K562 (cell line): Measurements from ENCODE around the gene SDHAF4. TPM values are rescaled to one million over a fixed set of nuclear protein-coding genes. Genes with fewer than 3 reads are reported as not detected.

Experiments used
- ATAC-seq: fragments of 200-7000 bp; cut with Tn5 transposase; 3 replicates; pipeline ENCODE4 v1.9.1; 2020; ENCODE audit warnings: moderate library complexity
- BruUV-seq: library from RNA; stranded (reverse); fragments of 400-500 nt; replicated peaks from 2 replicates; lab custom pipeline; 2021; lab: Mats Ljungman, UMichigan
- CTCF ChIA-PET: fragments of 300-600 bp; formaldehyde crosslinking; extraction: SDS; loops from one replicate; lab custom pipeline; 2021; ENCODE audit warnings: low intra/inter-chr PET ratio; lab: Yijun Ruan, JAX
- POLR2A ChIA-PET: fragments of 300-600, 350-650 bp; sonication (Branson Sonifier 250); formaldehyde crosslinking; extraction: SDS; loops from one replicate; lab custom pipeline; 2021; ENCODE audit warnings: antibody characterized with exemption, inconsistent platforms; lab: Yijun Ruan, JAX
- DNase-seq, 4 experiments: peaks; one replicate each; pipeline versions ENCODE4 v3.0.0 to v3.0.0-alpha.2; 2011 to 2018; ENCODE audit warnings: low spot score in 3 of 4, mixed read lengths in 3 of 4; ENCODE audit errors: extremely low read depth in 1 of 4
- FAIRE-seq: peaks from 2 replicates; lab custom pipeline; 2011; peaks lifted over from hg19 to GRCh38; lab: Jason Lieb, UNC
- H2AFZ ChIP-seq: 2 replicates; pipeline ENCODE4 v1.6.0; 2011; ENCODE audit warnings: low read depth, low read length, control low read depth, inconsistent platforms
- H3K27ac ChIP-seq: fragments of 200-600 bp; 3 replicates; pipeline ENCODE4 v1.8.0; 2011; ENCODE audit warnings: low read depth, mild to moderate bottlenecking, control low read depth, inconsistent platforms, low read length, moderate library complexity, mixed read lengths; ENCODE audit errors: extremely low read depth
- H3K27me3 ChIP-seq, 2 experiments: fragments of 300-600 bp in 1 of 2; 2 replicates in 1 of 2; 3 replicates in 1 of 2; pipeline versions ENCODE4 v1.6.0 to v1.8.0; 2011; ENCODE audit warnings: inconsistent platforms in 2 of 2, low read length in 2 of 2, mild to moderate bottlenecking in 1 of 2, mixed read lengths in 1 of 2, moderate library complexity in 1 of 2; ENCODE audit not compliant: control insufficient read depth in 2 of 2, insufficient read depth in 2 of 2
- H3K36me3 ChIP-seq: fragments of 300-600 bp; 3 replicates; pipeline ENCODE4 v1.8.0; 2011; ENCODE audit warnings: mild to moderate bottlenecking, low read length, inconsistent platforms; ENCODE audit not compliant: control insufficient read depth, insufficient read depth
- H3K4me1 ChIP-seq, 2 experiments: fragments of 200-600 bp in 1 of 2; replicated peaks in 1 of 2; 2 replicates in 1 of 2; 3 replicates in 1 of 2; pipeline versions ENCODE4 v1.5.1 to v1.8.0; 2011; ENCODE audit warnings: inconsistent platforms in 2 of 2, low read length in 2 of 2, mild to moderate bottlenecking in 1 of 2, mixed read lengths in 1 of 2, moderate library complexity in 1 of 2; ENCODE audit not compliant: control insufficient read depth in 2 of 2, insufficient read depth in 2 of 2
- H3K4me2 ChIP-seq: 2 replicates; pipeline ENCODE4 v1.6.1; 2011; ENCODE audit warnings: low read length, control low read depth, inconsistent platforms, mixed read lengths; ENCODE audit not compliant: insufficient read depth
- H3K4me3 ChIP-seq: fragments of 200-600 bp; sonication (generic), shearing (Covaris generic); 2 replicates; pipeline ENCODE4 v1.5.1; 2016; ENCODE audit warnings: control low read depth, inconsistent platforms
- H3K79me2 ChIP-seq: fragments of 200-600 bp; 3 replicates; pipeline ENCODE4 v1.8.0; 2011; ENCODE audit warnings: low read length, inconsistent platforms; ENCODE audit not compliant: control insufficient read depth, insufficient read depth
- H3K9ac ChIP-seq, 2 experiments: 2 replicates each; pipeline versions ENCODE4 v1.6.0 to v1.6.1; 2011; ENCODE audit warnings: low read depth in 2 of 2, low read length in 2 of 2, control low read depth in 1 of 2, inconsistent platforms in 1 of 2, mild to moderate bottlenecking in 1 of 2, mixed read lengths in 1 of 2; ENCODE audit not compliant: insufficient read depth in 1 of 2
- H3K9me1 ChIP-seq: one replicate; pipeline ENCODE4 v1.6.0; 2011; ENCODE audit warnings: inconsistent platforms, mild to moderate bottlenecking, low read length, moderate library complexity; ENCODE audit not compliant: control insufficient read depth, insufficient read depth
- H3K9me3 ChIP-seq: replicated peaks from 2 replicates; pipeline ENCODE4 v1.5.1; 2011; ENCODE audit warnings: low read depth, low read length, inconsistent platforms; ENCODE audit not compliant: control insufficient read depth, insufficient read depth
- H4K20me1 ChIP-seq: replicated peaks from 2 replicates; pipeline ENCODE4 v1.6.1; 2011; ENCODE audit warnings: low read length, inconsistent platforms, mixed read lengths; ENCODE audit not compliant: control insufficient read depth, insufficient read depth
- AFF1 ChIP-seq, 2 experiments: fragments of 450-650 bp; IDR thresholded peaks; 2 replicates each; pipeline ENCODE4 v1.6.1; 2018; ENCODE audit warnings: mild to moderate bottlenecking in 2 of 2, low read depth in 1 of 2; ENCODE audit not compliant: partially characterized antibody in 2 of 2
- CCAR2 ChIP-seq: fragments of 200-400 bp; formaldehyde crosslinking; IDR thresholded peaks from 2 replicates; pipeline ENCODE4 v1.6.1; 2017; ENCODE audit warnings: mild to moderate bottlenecking, low read depth, low read length
- CHAMP1 ChIP-seq: fragments of 450-650 bp; IDR thresholded peaks from 2 replicates; pipeline ENCODE4 v1.6.1; 2016; ENCODE audit warnings: mild to moderate bottlenecking
- E2F4 ChIP-seq: sonication (generic); formaldehyde crosslinking; IDR thresholded peaks from 2 replicates; pipeline ENCODE4 v1.8.0; 2022; ENCODE audit warnings: mild to moderate bottlenecking, low read depth, missing genetic modification reagents
- E2F6 ChIP-seq, 2 experiments: IDR thresholded peaks; 2 replicates each; pipeline ENCODE4 v1.6.1; 2011; ENCODE audit warnings: borderline replicate concordance in 1 of 2, control low read depth in 1 of 2, low read depth in 1 of 2, low read length in 1 of 2, mild to moderate bottlenecking in 1 of 2, mixed read lengths in 1 of 2, moderate library complexity in 1 of 2; ENCODE audit not compliant: insufficient read depth in 1 of 2, insufficient read length in 1 of 2, poor library complexity in 1 of 2, severe bottlenecking in 1 of 2; ENCODE audit errors: extremely low read depth in 1 of 2
- HDAC1 ChIP-seq, 2 experiments: fragments of 450-650 bp; IDR thresholded peaks; 2 replicates each; pipeline ENCODE4 v1.6.1; 2016 to 2017; ENCODE audit warnings: inconsistent platforms in 1 of 2, mild to moderate bottlenecking in 1 of 2, moderate library complexity in 1 of 2
- NFE2 ChIP-seq: IDR thresholded peaks from 2 replicates; pipeline ENCODE4 v1.6.1; 2014; ENCODE audit warnings: antibody characterized with exemption, low read depth
- PHF20 ChIP-seq: fragments of 450-650 bp; IDR thresholded peaks from 2 replicates; pipeline ENCODE4 v1.6.1; 2018; ENCODE audit not compliant: partially characterized antibody
- RNF219 ChIP-seq: fragments of 250-450 bp; sonication (Bioruptor Pico); IDR thresholded peaks from 2 replicates; pipeline ENCODE4 v1.5.0; 2022; ENCODE audit warnings: mild to moderate bottlenecking
- WGBS: fragments of 100-300 bp; shearing (Covaris generic); methylation state at CpG from one replicate; pipeline ENCODE4 v1.1.6; 2016; ENCODE audit warnings: low coverage, mixed read lengths; ENCODE audit not compliant: insufficient coverage; ENCODE audit errors: missing lambda C conversion rate; 5-methylcytosine and 5-hydroxymethylcytosine counted together
- in situ Hi-C: fragments of 300-500 bp; cut with MboI; formaldehyde crosslinking; loops from 4 replicates; pipeline ENCODE4 v1.15.0; 2018; ENCODE audit warnings: inconsistent platforms, mixed read lengths
- intact Hi-C: fragments of 100-400 bp; cut with micrococcal nuclease; formaldehyde crosslinking; loops from 2 replicates; pipeline ENCODE4 v1.14.2; 2022
- polyA plus RNA-seq, 8 experiments: library from polyadenylated mRNA; depleted of rRNA in 4 of 8; stranded (reverse) in 5 of 8; unstranded in 3 of 8; fragments of >200 nt; fragmentation: Nextera tagmentation in 2 of 8; fragmentation: Illumina TruSeq in 1 of 8; extraction: Ambion mirVana in 2 of 8; extraction: Trizol in 1 of 8; gene quantifications; 2 replicates each; pipeline versions ENCODE4 v1.2.1 to v1.2.3, GENCODE V29; 2011 to 2014; ENCODE audit warnings: inconsistent platforms in 1 of 8, missing spikeins in 1 of 8
- total RNA-seq, 7 experiments: library from RNA; depleted of rRNA in 6 of 7; stranded (reverse); fragments of >200 nt in 6 of 7; fragmentation: Illumina TruSeq in 2 of 7; extraction: Trizol in 2 of 7; gene quantifications; 2 replicates each; pipeline versions ENCODE4 v1.2.1 to v1.2.3, GENCODE V29; 2011 to 2021; ENCODE audit warnings: low replicate concordance in 1 of 7

The SDHAF4 gene
- total and polyA plus RNA-seq, 9 of the 15 experiments (the other 6 are each of a cell fraction or from before 2014, with no cell fraction given) = 3.5 to 12.0 (median 6.2) TPM

GRCh38 chr6:70636596-70636995 lies 69.9 kb downstream of the SDHAF4 start (continued):
- no peak for TF ChIP-seq RNF219

GRCh38 chr6:70638468-70638867 lies 71.7 kb downstream of the SDHAF4 start:
- Histone ChIP-seq H3K27ac (no peak overlapping the region), H3K9ac (no peak overlapping the region), H3K36me3 (no peaks in the 10 kb centered on the region), H3K9me3 (no peaks in the 10 kb centered on the region), H3K4me1 (no peaks in the 10 kb centered on the region), H3K9me1 (no peaks in the 10 kb centered on the region), H3K79me2 (no peaks in the 10 kb centered on the region), H2AFZ (no peak overlapping the region), H3K4me3 (no peak overlapping the region), H3K27me3 (peaks cover 9% of the 10 kb centered on the region in 2 experiments; a peak in 3 of 5 replicates), H4K20me1 (no peaks in the 10 kb centered on the region), H3K4me2 (no peak overlapping the region)
- CTCF ChIA-PET = no interaction called here
- 5% methylated on average over 1 of the region's 1 CpG for whole genome bisulfite sequencing
- ATAC-seq (no peak), FAIRE-seq (no peak), DNase-seq (no peak)
- in situ Hi-C loops = no loop called here
- POLR2A ChIA-PET = no interaction called here
- BruUV-seq = no TSS peak
- intact Hi-C loops = no loop called here
- TF ChIP-seq CCAR2 = no peak
- TF ChIP-seq AFF1 (IDR thresholded peaks at IDR 0.05; ENCODE audit: low read depth in 1 of 2, partially characterized antibody in 2 of 2) = no peak
- TF ChIP-seq CHAMP1 = no peak
- TF ChIP-seq E2F6 (IDR thresholded peaks at IDR 0.05; ENCODE audit: borderline replicate concordance in 1 of 2, extremely low read depth in 1 of 2, insufficient read depth in 1 of 2, insufficient read length in 1 of 2, low read depth in 1 of 2, low read length in 1 of 2, poor library complexity in 1 of 2, severe bottlenecking in 1 of 2) = no peak
- TF ChIP-seq NFE2 = no peak
- TF ChIP-seq PHF20 = no peak
- TF ChIP-seq E2F4 = no peak
- no peak for TF ChIP-seq HDAC1 (IDR thresholded peaks at IDR 0.05)
